GM21576 (cell line): ENCODE data around the gene EXT2.

ENCODE experiments used
- ATAC-seq: cut with Tn5 transposase; IDR thresholded peaks from one replicate; pipeline ENCODE4 v1.9.1; 2021; ENCODE audit warnings: mild to moderate bottlenecking, moderate library complexity; ENCODE audit not compliant: unreplicated experiment

The EXT2 gene

DNA sequence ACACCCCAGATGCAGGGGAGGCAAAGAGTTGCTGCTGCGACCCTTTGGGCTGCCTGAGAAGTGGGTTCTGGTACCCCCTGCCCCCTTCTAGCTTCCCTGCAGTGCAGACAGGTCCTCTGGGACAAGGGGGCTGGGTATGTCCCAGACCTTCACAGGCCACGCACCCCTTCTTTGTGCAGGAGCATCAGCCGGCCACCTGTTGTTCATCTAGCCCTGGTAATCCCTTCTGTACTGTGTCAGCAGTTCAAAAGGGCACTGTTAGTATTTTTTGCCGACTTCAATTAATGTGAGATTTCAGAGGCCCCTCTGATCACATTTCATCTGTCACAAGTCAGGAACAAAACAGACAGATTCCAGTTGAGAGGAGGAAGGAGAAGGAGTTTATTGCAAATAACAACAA lies 164.6 kb downstream of the EXT2 start:
- no peak for ATAC-seq

DNA sequence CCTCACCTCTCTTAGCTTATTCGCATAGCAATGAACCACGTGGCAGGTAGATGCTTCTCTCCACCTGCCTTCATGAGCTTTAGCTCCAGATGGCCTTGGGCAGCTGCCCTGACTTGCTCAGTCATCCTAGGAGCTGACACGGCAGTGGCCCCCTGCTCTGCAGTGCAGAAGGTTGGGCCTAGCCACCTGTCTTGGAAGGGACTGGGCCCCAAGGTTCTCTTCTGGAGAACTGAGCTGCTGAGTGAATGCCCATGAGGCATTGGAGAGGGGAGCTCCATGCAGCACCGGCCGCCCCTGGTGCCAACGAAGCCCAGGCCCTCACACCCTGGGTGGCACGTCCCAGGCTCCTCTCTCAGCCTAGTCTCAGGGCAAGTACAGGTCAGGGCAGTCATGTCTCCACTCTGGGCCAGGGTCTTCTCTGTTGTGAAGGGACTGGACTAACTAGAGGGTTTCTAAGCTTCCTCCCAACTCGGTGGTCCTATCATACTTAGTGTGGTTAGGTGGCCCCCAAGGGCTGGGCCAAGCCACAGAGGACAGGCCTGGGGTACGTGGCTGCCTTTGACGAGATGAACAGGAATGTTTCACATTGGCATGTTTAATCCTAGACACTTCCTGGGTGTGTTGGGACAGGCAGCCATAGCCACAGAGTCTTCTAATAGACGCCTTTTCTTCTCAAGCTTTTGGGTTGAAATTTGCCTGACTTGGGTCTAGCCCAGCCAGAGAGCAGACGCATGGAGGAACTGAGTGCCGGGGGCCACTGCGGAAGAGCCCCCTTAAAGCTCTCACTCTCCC lies 166.5 kb downstream of the EXT2 start:
- no peak for ATAC-seq

DNA sequence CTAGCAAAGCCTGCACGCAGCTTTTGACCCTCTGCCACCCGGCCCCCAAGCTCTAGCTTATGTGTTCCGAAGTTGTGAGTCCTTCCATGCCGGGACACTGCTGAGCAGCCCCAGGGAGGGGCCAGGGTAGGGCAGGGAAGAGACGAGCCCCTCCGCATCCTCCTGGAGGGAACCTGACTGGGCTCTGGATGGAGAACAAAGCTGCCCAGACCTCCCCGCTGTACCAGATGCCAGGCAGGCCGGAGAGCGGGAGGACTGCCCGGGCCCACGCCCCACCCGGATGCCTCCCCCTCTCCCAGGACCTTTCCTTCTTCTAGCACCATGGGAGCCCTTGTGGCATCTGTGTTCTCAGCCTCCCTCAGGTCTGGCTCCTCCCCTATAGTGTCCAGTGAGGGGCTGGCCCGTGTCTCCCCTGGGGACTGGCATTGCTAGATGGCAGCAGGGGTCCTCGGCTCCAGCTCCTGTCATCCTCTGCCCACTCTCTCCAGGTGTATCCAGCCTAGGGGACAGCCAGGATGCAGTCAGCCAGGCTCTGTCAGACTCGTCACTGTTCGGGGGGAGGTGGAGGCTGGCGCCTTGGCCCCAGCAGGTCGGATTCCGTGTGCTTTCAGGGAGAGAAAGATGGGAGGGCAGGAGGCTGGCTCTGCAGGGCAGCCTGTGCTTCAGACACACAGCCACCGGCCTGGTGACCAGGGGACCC lies 168.4 kb downstream of the EXT2 start:
- no peak for ATAC-seq

DNA sequence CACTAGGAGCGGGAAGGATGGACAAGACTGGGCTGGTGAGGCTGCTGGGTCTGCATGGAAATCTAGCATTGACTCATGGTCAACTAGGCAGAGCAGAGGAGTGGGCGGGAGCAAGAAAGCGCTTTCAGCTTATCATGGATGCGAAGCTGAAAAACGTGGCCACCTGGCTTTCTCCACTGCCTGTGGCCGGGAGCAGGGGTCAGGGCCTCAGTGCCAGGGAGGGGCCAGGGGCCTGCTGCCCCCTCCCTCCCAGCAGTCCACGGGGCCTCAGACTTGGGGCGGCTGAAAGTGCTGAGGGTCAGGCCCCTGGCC lies 168.9 kb downstream of the EXT2 start:
- ATAC-seq = no peak

DNA sequence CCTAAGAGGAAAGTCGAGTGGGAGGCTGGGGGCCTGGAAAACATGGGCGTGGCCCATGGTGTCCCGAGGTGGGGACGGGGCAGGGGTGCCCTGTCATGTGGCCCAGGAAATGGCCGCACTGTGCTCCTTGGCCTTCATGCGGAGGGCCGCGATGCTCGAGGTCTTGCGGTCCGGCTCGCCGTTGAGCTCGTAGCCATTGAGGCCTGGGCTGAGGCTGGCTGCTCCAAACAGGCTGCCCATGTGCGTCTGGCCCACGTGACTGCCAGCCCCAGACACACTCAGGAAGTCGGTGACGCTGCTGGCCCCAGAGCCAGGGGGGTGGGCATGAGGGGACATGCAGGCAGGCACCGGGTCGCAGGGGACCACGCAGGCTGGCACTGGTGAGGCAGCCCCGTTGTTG lies 169.3 kb downstream of the EXT2 start:
- ATAC-seq = no peak

DNA sequence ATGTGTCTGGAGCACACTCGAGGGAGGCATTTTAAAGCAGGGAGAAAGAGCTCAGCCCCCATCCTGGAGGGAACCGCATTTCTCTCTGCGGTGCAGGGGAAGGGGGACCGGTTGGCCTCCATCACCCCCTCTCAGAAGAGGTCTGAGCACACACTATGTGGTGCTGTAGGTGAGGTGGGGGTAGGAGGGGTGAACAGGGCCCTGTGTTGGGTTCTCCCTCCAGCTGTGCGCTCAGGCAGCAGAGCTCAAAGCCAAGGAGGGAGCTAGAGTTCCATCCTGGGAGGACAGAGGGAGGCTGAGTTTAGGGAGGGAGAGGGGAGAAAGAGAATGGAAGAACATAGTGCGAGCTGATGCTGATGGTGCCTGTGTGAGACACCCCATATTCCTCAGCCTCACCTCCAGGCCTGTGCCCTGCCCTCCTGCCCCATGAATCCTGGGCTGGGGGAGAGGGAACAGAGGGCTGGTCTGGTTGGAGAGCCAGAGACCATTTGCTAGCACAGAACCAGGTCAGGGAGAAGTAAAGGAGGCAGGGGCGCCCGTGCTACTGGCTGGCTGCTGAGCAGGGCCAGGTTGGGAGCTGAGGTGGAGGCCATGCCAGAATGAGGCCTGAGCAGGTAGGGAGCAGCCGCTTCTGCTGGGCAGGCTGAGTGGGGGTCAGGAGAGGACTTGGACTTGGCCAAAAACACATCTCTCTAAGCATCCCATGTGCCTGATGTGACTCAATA lies 170.7 kb downstream of the EXT2 start:
- ATAC-seq = no peak

DNA sequence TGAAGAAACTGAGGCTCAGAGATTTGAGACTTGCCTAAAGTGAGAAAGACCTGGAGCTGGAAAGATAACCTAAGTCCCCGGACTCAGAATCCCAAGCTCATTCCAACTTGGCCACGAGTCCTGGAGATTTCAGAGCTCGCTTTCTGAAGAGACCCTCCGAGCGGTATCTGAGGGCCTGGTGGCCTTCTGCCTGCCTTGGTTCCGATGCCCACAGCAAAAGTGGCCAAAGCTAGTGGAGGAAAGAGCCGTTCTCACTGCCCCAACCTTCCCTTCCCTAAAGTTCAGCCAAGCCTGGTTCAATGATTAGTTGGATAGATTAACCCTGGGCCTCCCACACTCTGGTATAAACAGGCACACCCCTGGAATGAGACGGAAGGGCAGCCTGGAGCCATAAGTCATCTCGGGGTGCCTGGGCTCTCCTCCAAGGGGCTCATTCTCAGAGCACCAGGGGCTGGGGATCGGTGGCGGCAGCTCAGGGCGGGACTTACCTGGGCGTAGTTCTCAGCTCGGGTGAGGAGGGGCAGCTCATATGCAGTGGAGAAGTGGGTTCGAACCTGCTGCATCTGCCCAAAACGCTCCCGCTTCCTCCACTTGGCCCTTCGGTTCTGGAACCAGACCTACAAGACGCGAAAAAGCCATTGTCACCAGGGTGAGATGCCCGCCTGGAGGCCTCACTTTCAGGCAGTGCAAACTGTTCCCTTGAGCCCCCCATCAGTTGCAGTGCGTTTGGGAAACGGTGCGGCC lies 171.7 kb downstream of the EXT2 start:
- no peak for ATAC-seq

DNA sequence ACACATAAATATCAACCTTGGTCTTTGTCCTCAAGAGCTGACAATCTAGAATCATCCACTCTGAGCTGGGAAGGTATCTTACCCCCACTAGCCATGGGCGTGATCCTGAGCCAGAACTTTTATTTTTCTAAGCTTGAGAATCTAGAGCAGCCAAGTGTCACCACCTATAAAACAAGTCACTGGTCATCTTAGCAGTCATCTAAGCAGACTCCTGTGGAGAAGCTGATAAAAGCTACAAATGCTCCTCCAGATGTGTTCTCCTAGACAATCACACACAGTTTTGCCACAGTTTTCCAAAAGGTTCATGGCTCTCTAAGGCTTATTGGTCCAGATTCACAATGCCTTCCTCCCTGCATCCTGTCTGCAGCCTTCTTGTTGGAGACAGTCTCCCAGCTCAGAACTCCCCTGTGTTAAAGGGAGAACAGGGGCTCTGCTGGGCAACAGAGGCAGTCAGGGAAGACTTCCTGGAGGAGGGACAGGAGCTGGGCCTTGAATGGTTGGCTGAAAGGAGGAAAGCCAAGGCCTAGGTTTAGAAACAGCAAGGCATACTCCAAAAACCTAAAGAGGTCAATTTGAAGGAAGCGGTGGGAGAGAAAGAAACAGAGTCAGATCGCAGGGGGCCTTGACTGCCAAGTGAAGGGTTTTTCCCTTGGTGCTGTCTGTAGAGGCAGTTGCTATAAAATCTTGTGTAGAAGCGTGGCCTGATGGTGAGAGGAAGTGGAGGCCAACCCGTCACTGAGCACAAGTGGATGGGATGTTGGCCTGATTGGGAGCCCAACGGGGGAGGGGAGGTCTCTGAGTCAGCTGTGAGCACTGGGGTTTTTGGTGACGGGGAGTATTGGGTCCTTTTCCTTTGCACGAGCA lies 172.5 kb downstream of the EXT2 start:
- no peak for ATAC-seq

DNA sequence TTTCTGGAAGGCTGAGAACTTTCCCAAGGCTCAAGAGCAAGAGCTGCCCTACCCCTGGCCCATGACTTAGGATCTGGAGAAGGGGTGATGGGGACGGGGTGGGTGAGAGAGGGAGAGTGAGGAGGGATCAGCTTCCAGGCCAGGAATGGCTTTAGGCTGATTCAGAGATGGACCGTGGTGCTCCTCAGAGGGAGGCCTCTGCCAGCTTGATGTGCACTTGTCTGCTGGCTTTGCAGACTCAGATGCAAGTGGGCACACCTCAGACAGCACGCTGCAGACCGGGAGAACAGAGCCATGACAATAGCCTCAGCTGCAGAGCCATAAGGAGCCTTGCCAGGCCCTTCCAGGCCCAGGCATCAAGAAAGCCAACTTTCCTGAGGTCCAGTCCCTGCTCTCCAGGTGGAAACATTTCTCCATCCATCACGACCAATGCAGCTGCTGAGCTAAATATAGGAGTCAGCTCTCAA lies 173.2 kb downstream of the EXT2 start:
- no peak for ATAC-seq

DNA sequence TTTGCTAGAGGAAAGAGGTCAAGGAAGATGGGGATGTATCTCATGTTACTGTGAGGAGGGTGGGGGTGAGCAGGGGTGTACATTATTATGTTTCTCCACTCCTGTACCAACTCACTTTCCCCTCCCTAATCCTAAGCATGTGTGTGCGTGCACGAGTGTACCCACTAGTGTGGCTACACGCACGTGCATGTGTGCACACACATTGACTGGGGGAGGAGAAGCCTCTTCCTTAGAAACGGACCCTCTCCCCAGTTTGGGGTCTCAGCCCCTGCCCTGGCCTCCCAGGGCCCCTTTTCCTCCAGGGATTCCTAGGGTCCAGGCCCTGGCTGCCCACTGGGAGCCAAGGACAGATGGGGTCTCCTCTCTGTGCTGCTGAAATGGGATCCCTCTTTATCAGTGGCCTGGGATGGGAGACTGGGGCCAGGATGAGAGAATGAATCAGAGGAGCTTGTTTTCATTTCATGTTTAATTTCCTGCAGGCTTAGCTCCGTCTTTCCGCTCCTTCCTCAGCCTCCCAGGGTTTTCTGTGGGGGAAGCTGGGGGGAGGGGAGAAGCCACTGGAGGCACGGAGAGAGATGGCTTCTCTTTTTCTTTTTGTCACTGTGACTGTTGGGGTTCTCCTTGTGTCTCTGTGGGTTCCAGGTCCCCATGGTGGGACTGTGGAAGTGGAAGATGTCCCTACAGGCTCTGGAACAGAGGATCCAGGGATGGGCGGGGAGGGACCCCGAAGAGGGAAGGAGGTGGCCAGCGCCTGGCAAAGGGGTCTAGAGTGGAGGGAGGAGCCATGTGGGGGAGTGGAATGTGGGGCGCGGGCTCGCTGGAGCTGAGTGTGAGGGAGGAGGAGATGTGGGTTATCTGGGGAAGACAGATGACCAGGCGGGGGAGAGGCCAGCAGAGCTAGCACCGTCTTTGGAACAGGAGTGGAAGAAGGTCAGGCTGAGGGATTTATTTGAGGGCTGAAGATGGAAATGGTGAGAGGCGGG lies 174.2 kb downstream of the EXT2 start:
- ATAC-seq = no peak

DNA sequence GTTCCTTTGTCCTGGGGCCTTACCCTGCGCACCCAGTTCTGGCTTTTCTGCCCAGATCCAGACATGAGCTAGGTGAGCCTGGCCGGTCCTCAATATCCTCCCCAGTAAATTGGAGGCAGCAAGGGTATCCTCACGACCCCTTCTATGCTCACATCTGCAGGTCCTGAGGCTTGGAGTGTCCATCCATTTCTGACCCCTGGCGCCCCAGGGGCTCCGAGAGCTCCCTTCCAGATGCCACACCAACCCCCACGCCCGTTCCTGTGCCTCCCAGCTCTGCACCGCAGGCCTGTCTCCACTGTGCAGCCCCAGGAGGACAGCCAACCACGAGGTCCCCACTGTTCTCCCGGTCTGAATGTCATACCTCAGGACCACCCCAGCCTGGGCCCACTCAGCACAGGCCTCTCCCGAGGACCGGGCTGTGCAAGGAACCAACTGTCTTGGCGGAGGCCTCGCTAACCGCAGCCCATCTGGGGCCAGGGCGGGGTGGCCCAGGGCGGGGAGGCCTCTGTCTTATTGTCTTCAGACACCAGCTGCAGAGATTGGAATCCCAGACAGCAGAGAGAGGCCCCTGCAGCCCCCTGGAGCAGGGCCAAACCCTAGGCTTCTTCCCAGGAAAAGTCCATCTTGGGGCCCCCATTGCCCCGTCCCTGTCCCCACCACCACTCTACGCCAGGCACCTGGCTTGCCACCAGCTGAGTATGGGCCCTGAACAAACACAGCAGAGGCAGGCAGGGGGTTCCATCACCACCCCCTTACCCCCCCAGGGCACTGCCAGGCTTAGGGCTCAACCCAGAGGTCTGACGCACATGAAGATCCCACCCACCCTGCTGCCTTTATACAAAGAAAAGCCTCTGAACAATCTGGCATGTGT lies 175.2 kb downstream of the EXT2 start:
- no peak for ATAC-seq

DNA sequence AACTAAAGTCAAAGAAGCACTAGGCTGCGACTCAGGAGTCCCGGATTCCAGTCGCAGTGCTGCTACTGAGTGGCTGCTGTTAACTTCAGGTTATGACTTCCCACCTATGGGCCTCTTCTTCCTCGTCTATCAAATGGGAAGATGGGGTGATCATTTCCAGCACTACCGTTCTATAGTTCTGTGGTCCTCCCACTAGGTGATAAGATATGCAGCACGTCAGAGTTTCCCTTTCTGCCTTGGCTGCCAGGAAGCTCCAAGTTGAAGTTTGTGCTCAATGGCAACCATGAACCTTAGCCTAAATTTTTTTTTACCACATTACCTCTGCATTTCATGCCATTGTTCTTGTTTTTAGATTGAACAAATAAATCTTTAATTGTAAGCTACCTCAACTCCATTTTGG lies 175.8 kb downstream of the EXT2 start:
- no peak for ATAC-seq

DNA sequence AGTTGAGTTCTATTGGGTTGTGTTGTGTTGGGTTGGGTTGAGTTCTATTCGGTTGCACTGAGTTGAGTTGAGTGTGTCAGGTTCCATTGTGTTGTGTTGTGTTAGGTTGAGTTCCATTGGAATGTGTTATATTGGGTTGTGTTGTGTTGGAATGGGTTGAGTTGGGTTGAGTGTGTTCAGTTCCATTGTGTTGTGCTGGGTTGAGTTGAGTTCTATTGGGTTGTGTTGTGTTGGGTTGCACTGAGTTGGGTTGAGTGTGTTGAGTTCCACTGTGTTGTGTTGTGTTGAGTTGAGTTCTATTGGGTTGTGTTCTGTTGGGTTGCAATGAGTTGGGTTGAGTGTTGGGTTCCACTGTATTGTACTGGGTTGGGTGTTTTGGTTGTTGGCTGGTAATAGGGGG lies 178.9 kb downstream of the EXT2 start:
- ATAC-seq = no peak

DNA sequence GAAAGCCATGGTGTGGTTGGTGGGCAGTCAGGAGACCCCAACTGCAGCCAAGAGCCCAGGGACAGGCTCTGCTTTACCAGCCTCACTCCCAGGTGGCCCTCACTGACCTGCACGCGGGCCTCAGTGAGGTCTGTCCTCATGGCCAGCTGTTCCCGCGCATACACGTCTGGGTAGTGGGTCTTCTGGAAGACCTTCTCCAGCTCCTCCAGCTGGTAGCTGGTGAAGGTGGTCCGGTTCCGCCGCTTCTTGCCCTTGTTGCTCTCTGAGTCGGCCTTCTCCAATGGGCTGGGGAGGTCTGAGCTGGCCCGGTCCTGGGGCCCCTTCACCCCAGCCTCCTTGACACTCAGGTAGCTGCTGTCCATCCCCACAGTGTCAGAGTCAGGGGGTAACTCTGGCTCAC lies 179.8 kb downstream of the EXT2 start:
- no peak for ATAC-seq

DNA sequence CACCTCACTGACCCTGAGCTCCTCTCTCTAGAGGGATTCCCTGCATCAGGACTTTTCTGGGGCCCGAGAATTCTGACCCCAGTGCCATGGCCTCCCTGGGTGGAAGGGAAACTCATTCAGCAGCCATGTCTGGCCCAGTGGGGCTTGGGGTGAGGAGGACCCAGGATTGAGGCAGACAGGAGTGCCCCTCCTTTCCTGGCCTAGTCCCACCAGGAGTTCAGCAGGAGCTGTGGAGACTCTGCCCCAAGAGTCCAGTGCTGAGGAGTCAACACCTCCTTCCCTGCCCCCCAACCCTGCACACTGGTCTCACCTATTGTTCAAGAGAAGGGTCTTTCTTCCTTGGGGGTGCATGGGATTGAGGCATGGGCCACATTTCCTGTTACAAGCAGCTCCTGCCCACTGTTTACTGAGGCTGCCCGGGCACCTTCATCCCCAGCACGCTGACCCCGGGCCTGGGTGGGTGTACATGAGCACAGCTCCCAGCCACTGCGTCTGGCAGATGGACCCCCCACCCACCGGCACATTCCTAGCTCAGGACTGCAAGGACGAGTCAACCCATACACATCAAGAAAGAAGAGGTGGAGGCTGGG lies 180.6 kb downstream of the EXT2 start:
- no peak for ATAC-seq

DNA sequence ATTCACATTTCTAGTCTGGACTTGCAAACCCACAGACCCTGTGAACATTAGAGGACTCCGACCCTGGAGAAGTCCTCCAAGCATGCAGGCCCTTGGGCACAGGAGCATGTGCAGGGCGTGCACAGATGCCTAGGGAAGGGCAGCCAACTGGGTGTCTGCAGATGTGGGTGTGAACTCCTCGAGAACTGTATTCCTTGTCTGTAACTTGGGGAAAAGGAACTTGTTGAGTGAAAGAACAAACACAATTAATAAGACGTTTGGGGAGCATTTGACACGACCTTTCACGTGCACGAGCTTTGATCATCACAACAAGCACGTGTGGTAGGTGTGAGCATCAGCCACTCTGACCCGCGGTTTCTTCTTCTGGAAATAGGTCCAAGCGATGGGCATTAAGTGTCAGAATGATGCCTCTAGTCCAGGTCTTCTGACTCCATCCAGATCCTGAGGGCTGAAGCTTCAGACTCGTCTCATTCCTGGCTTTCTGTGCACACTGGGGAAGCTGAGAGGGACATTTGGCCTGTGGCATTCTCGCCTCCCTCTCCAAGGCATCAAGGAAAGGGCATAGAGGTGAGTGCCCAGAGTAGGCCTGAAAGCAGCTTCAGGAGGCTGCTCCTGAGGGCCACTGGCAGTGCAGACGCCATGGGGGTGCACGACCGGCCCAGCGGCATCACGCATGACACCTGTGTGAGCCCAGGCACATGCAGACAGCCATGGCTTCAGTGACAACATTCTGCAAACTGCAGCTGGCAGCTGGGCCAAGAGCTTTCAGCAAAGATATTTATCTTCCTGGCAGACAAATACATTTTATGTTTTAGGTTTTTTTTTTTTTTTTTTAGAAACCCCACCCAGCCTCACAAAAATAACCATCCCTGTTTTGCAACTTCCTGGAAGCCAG lies 182.0 kb downstream of the EXT2 start:
- no peak for ATAC-seq

DNA sequence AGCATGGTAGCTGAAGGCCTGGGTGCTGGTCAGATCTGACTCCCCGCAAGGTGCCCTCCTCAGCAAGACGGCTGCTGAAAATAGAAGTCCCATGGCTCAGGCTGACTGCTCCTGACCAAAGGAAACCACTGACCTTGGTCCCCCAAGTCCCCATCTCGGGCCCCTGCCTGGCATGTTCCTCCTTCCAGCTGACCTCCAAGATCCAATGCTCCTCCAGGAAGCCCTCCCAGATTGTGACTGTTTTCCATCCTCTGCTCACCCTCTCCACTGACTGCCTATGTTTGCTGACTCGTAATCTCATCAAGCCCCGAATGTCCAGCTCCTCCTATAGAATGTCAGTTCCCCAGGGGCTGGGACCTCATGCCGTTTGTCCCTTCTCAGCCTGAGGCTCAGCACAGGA lies 184.0 kb downstream of the EXT2 start:
- ATAC-seq = no peak
